K562 (cell line): ENCODE data around the gene ZSWIM4. TPM values are rescaled to one million over a fixed set of nuclear protein-coding genes. Genes with fewer than 3 reads are reported as not detected.
A peak's percentile ranks its signal among the peaks of the same experiment; 100 is the strongest.

Experiments used
- ATAC-seq: fragments of 200-7000 bp; cut with Tn5 transposase; 3 replicates; pipeline ENCODE4 v1.9.1; 2020; ENCODE audit warnings: moderate library complexity
- BruUV-seq: library from RNA; stranded (reverse); fragments of 400-500 nt; replicated peaks from 2 replicates; lab custom pipeline; 2021; lab: Mats Ljungman, UMichigan
- CTCF ChIA-PET: fragments of 300-600 bp; formaldehyde crosslinking; extraction: SDS; loops from one replicate; lab custom pipeline; 2021; ENCODE audit warnings: low intra/inter-chr PET ratio; lab: Yijun Ruan, JAX
- POLR2A ChIA-PET: fragments of 300-600, 350-650 bp; sonication (Branson Sonifier 250); formaldehyde crosslinking; extraction: SDS; loops from one replicate; lab custom pipeline; 2021; ENCODE audit warnings: antibody characterized with exemption, inconsistent platforms; lab: Yijun Ruan, JAX
- DNase-seq, 4 experiments: peaks; one replicate each; pipeline versions ENCODE4 v3.0.0 to v3.0.0-alpha.2; 2011 to 2018; ENCODE audit warnings: low spot score in 3 of 4, mixed read lengths in 3 of 4; ENCODE audit errors: extremely low read depth in 1 of 4
- FAIRE-seq: peaks from 2 replicates; lab custom pipeline; 2011; peaks lifted over from hg19 to GRCh38; lab: Jason Lieb, UNC
- H2AFZ ChIP-seq: 2 replicates; pipeline ENCODE4 v1.6.0; 2011; ENCODE audit warnings: low read depth, low read length, control low read depth, inconsistent platforms
- H3K27ac ChIP-seq: fragments of 200-600 bp; 3 replicates; pipeline ENCODE4 v1.8.0; 2011; ENCODE audit warnings: low read depth, mild to moderate bottlenecking, control low read depth, inconsistent platforms, low read length, moderate library complexity, mixed read lengths; ENCODE audit errors: extremely low read depth
- H3K27me3 ChIP-seq, 2 experiments: fragments of 300-600 bp in 1 of 2; 2 replicates in 1 of 2; 3 replicates in 1 of 2; pipeline versions ENCODE4 v1.6.0 to v1.8.0; 2011; ENCODE audit warnings: inconsistent platforms in 2 of 2, low read length in 2 of 2, mild to moderate bottlenecking in 1 of 2, mixed read lengths in 1 of 2, moderate library complexity in 1 of 2; ENCODE audit not compliant: control insufficient read depth in 2 of 2, insufficient read depth in 2 of 2
- H3K36me3 ChIP-seq: fragments of 300-600 bp; 3 replicates; pipeline ENCODE4 v1.8.0; 2011; ENCODE audit warnings: mild to moderate bottlenecking, low read length, inconsistent platforms; ENCODE audit not compliant: control insufficient read depth, insufficient read depth
- H3K4me1 ChIP-seq, 2 experiments: fragments of 200-600 bp in 1 of 2; replicated peaks in 1 of 2; 2 replicates in 1 of 2; 3 replicates in 1 of 2; pipeline versions ENCODE4 v1.5.1 to v1.8.0; 2011; ENCODE audit warnings: inconsistent platforms in 2 of 2, low read length in 2 of 2, mild to moderate bottlenecking in 1 of 2, mixed read lengths in 1 of 2, moderate library complexity in 1 of 2; ENCODE audit not compliant: control insufficient read depth in 2 of 2, insufficient read depth in 2 of 2
- H3K4me2 ChIP-seq: 2 replicates; pipeline ENCODE4 v1.6.1; 2011; ENCODE audit warnings: low read length, control low read depth, inconsistent platforms, mixed read lengths; ENCODE audit not compliant: insufficient read depth
- H3K4me3 ChIP-seq: fragments of 200-600 bp; sonication (generic), shearing (Covaris generic); 2 replicates; pipeline ENCODE4 v1.5.1; 2016; ENCODE audit warnings: control low read depth, inconsistent platforms
- H3K79me2 ChIP-seq: fragments of 200-600 bp; 3 replicates; pipeline ENCODE4 v1.8.0; 2011; ENCODE audit warnings: low read length, inconsistent platforms; ENCODE audit not compliant: control insufficient read depth, insufficient read depth
- H3K9ac ChIP-seq, 2 experiments: 2 replicates each; pipeline versions ENCODE4 v1.6.0 to v1.6.1; 2011; ENCODE audit warnings: low read depth in 2 of 2, low read length in 2 of 2, control low read depth in 1 of 2, inconsistent platforms in 1 of 2, mild to moderate bottlenecking in 1 of 2, mixed read lengths in 1 of 2; ENCODE audit not compliant: insufficient read depth in 1 of 2
- H3K9me1 ChIP-seq: one replicate; pipeline ENCODE4 v1.6.0; 2011; ENCODE audit warnings: inconsistent platforms, mild to moderate bottlenecking, low read length, moderate library complexity; ENCODE audit not compliant: control insufficient read depth, insufficient read depth
- H3K9me3 ChIP-seq: replicated peaks from 2 replicates; pipeline ENCODE4 v1.5.1; 2011; ENCODE audit warnings: low read depth, low read length, inconsistent platforms; ENCODE audit not compliant: control insufficient read depth, insufficient read depth
- H4K20me1 ChIP-seq: replicated peaks from 2 replicates; pipeline ENCODE4 v1.6.1; 2011; ENCODE audit warnings: low read length, inconsistent platforms, mixed read lengths; ENCODE audit not compliant: control insufficient read depth, insufficient read depth
- CHD1 ChIP-seq: fragments of 200-600 bp; sonication (generic); IDR thresholded peaks from one replicate; pipeline ENCODE4 v1.6.1; 2012; ENCODE audit warnings: mild to moderate bottlenecking, moderate library complexity, low read length, inconsistent platforms
- NR3C1 ChIP-seq: sonication (generic); formaldehyde crosslinking; IDR thresholded peaks from 2 replicates; pipeline ENCODE4 v1.8.1; 2022; ENCODE audit warnings: missing genetic modification reagents
- RREB1 ChIP-seq: fragments of 250-450 bp; sonication (Bioruptor Pico); IDR thresholded peaks from 2 replicates; pipeline ENCODE4 v1.4.0; 2020
- SMC3 ChIP-seq: conservative IDR thresholded peaks from 2 replicates; pipeline ENCODE4 v1.6.1; 2011; ENCODE audit warnings: low read depth, low read length, improper control_type of control experiment; ENCODE audit not compliant: insufficient read depth
- SP1 ChIP-seq: sonication (generic); formaldehyde crosslinking; IDR thresholded peaks from 2 replicates; pipeline ENCODE4 v1.8.1; 2022; ENCODE audit warnings: mild to moderate bottlenecking, missing genetic modification reagents
- ZNF280B ChIP-seq: fragments of 250-450 bp; sonication (Bioruptor Pico); IDR thresholded peaks from 2 replicates; pipeline ENCODE4 v1.5.1; 2021; ENCODE audit warnings: mild to moderate bottlenecking
- WGBS: fragments of 100-300 bp; shearing (Covaris generic); methylation state at CpG from one replicate; pipeline ENCODE4 v1.1.6; 2016; ENCODE audit warnings: low coverage, mixed read lengths; ENCODE audit not compliant: insufficient coverage; ENCODE audit errors: missing lambda C conversion rate; 5-methylcytosine and 5-hydroxymethylcytosine counted together
- in situ Hi-C: fragments of 300-500 bp; cut with MboI; formaldehyde crosslinking; loops from 4 replicates; pipeline ENCODE4 v1.15.0; 2018; ENCODE audit warnings: inconsistent platforms, mixed read lengths
- intact Hi-C: fragments of 100-400 bp; cut with micrococcal nuclease; formaldehyde crosslinking; loops from 2 replicates; pipeline ENCODE4 v1.14.2; 2022
- polyA plus RNA-seq, 8 experiments: library from polyadenylated mRNA; depleted of rRNA in 4 of 8; stranded (reverse) in 5 of 8; unstranded in 3 of 8; fragments of >200 nt; fragmentation: Nextera tagmentation in 2 of 8; fragmentation: Illumina TruSeq in 1 of 8; extraction: Ambion mirVana in 2 of 8; extraction: Trizol in 1 of 8; gene quantifications; 2 replicates each; pipeline versions ENCODE4 v1.2.1 to v1.2.3, GENCODE V29; 2011 to 2014; ENCODE audit warnings: inconsistent platforms in 1 of 8, missing spikeins in 1 of 8
- total RNA-seq, 7 experiments: library from RNA; depleted of rRNA in 6 of 7; stranded (reverse); fragments of >200 nt in 6 of 7; fragmentation: Illumina TruSeq in 2 of 7; extraction: Trizol in 2 of 7; gene quantifications; 2 replicates each; pipeline versions ENCODE4 v1.2.1 to v1.2.3, GENCODE V29; 2011 to 2021; ENCODE audit warnings: low replicate concordance in 1 of 7
- TF ChIP-seq, protein P1 (sequence below): sonication (generic); formaldehyde crosslinking; IDR thresholded peaks from 2 replicates; pipeline ENCODE4 v1.8.1; 2023; ENCODE audit warnings: missing genetic modification reagents, mild to moderate bottlenecking, borderline replicate concordance

Gene ZSWIM4
- total and polyA plus RNA-seq, 9 of the 15 experiments (the other 6 are each of a cell fraction or from before 2014, with no cell fraction given): 0.25 to 3.7 (median 0.79) TPM; not detected in 2

DNA sequence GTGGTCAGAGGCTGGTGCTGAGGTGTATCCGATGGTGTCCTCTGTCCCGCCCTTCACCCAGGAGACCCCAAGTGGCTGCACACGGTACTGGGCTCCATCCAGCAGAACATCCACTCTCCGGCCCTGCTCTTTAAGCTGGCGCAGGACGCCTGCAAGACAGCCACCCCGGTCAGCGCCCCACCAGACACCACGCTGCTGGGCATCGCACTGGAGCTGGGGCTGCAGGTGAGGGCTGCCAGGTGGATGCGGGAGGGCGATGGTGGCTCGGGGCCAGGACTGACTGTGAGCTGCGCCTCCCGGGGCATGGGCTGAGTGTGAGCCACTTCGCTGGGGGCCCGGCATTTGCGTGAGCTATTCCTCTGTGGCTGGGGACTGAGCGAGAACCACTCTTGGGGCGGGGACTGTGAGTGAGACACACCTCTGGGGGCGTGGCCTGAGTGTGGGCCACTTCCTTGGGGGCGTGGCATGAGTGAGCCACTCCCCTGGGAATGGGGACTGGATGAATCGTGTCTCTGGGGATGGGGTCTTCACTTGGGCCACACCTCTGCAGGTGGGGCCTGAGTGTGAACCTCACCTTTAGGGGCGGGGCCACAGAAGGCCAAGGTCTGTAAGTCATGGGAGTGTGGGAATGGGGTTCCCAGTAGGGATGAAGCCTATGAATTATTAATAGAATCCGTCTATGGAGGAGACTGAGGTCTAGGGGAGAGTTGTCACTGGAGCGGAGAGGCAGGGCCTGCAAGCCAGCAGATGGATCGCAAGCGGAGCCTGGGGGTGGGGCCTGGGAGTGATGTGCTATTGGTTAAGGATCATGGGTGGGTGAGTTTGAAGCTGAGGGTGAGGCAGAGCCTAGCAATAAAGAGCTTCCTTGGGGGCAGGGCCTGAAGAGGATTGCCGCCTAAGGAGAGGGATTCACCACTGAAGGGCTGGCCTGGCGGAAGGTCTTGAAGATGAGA is 30.5 kb downstream of the ZSWIM4 start:
- no peaks in the 10 kb centered on the region for H3K36me3 ChIP-seq
- peaks cover 7 to 26% of the 10 kb centered on the region in 2 experiments; a peak in 4 of 5 replicates for H3K4me1 ChIP-seq
- H3K9ac ChIP-seq: peak overlapping the region in 1 of 2 experiments; percentile 85; a peak in 2 of 4 replicates
- H3K79me2 ChIP-seq: no peaks in the 10 kb centered on the region
- H3K27ac ChIP-seq: no peak overlapping the region
- FAIRE-seq (peak; percentile 94), ATAC-seq (peak; percentile 99), DNase-seq (peak; percentile 87 to 91 (median 88))
- no peak overlapping the region for H3K4me3 ChIP-seq
- H4K20me1 ChIP-seq: no peaks in the 10 kb centered on the region
- 30% methylated on average over 25 of the region's 30 CpGs for WGBS
- no peaks in the 10 kb centered on the region for H3K27me3 ChIP-seq
- no peaks in the 10 kb centered on the region for H3K9me1 ChIP-seq
- H3K4me2 ChIP-seq: peak overlapping the region; percentile 57
- POLR2A ChIA-PET: interaction anchor here (0.7 to 1.1 kb wide), 5 partner anchors 10 to 118 kb away, joined by 3 to 5 read pairs (median 3); no protein-coding TSS in a partner anchor
- no TSS peak for BruUV-seq
- CTCF ChIA-PET: no interaction called here
- peak overlapping the region; percentile 65 for H2AFZ ChIP-seq
- intact Hi-C loops: loop anchor here (5.0 kb wide), 1 partner anchor 37 kb away; no protein-coding TSS in a partner anchor
- in situ Hi-C loops: no loop called here
- H3K9me3 ChIP-seq: no peaks in the 10 kb centered on the region
- no peak for TF ChIP-seq RREB1 (CRISPR knock-in tag)
- 0 out of 2 replicates have a peak, but pooled peaks have one; percentile 6 for TF ChIP-seq SMC3
- TF ChIP-seq SP1: peak; percentile 65; the same call in 1 of the 2 replicates
- TF ChIP-seq ZNF280B (CRISPR knock-in tag): no peak
- TF ChIP-seq, protein P1, sequence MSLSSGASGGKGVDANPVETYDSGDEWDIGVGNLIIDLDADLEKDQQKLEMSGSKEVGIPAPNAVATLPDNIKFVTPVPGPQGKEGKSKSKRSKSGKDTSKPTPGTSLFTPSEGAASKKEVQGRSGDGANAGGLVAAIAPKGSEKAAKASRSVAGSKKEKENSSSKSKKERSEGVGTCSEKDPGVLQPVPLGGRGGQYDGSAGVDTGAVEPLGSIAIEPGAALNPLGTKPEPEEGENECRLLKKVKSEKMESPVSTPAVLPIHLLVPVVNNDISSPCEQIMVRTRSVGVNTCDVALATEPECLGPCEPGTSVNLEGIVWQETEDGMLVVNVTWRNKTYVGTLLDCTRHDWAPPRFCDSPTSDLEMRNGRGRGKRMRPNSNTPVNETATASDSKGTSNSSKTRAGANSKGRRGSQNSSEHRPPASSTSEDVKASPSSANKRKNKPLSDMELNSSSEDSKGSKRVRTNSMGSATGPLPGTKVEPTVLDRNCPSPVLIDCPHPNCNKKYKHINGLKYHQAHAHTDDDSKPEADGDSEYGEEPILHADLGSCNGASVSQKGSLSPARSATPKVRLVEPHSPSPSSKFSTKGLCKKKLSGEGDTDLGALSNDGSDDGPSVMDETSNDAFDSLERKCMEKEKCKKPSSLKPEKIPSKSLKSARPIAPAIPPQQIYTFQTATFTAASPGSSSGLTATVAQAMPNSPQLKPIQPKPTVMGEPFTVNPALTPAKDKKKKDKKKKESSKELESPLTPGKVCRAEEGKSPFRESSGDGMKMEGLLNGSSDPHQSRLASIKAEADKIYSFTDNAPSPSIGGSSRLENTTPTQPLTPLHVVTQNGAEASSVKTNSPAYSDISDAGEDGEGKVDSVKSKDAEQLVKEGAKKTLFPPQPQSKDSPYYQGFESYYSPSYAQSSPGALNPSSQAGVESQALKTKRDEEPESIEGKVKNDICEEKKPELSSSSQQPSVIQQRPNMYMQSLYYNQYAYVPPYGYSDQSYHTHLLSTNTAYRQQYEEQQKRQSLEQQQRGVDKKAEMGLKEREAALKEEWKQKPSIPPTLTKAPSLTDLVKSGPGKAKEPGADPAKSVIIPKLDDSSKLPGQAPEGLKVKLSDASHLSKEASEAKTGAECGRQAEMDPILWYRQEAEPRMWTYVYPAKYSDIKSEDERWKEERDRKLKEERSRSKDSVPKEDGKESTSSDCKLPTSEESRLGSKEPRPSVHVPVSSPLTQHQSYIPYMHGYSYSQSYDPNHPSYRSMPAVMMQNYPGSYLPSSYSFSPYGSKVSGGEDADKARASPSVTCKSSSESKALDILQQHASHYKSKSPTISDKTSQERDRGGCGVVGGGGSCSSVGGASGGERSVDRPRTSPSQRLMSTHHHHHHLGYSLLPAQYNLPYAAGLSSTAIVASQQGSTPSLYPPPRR (CRISPR knock-in tag): no peak
- no peak for TF ChIP-seq NR3C1 (CRISPR knock-in tag)
- no peak for TF ChIP-seq CHD1
